Activated CD4-positive, alpha-beta memory T cell treated with anti-CD3 and anti-CD28 coated beads, Interleukin-2, amount 10 ng/mL, durations not matched to agents 7 days and 5 days (primary cell): ENCODE measurements around the gene EBLN1. TPM values are rescaled to one million over a fixed set of nuclear protein-coding genes. Genes with fewer than 3 reads are reported as not detected.

Experiments used
- CTCF ChIA-PET: fragments of 350-600 bp; sonication (Branson Sonifier 250); formaldehyde crosslinking; loops from one replicate; lab custom pipeline; 2021; ENCODE audit warnings: antibody characterized with exemption, inconsistent platforms; lab: Charles Lee
- POLR2A ChIA-PET: fragments of 350-600 bp; sonication (Branson Sonifier 250); formaldehyde crosslinking; loops from one replicate; lab custom pipeline; 2021; ENCODE audit warnings: antibody characterized with exemption; lab: Charles Lee
- DNase-seq: peaks from one replicate; pipeline ENCODE4 v3.0.0-alpha.2; 2020
- H3K27ac Mint-ChIP-seq: one replicate; pipeline ENCODE4 v1.8.0; 2021; ENCODE audit warnings: mild to moderate bottlenecking, mixed read lengths
- H3K27me3 Mint-ChIP-seq: one replicate; pipeline ENCODE4 v1.8.0; 2021; ENCODE audit warnings: mixed read lengths
- H3K36me3 Mint-ChIP-seq: one replicate; pipeline ENCODE4 v1.8.0; 2021; ENCODE audit warnings: low read depth, mixed read lengths
- H3K4me1 Mint-ChIP-seq: one replicate; pipeline ENCODE4 v1.8.0; 2021; ENCODE audit warnings: mixed read lengths
- H3K4me3 Mint-ChIP-seq: one replicate; pipeline ENCODE4 v1.8.0; 2021; ENCODE audit warnings: mild to moderate bottlenecking, mixed read lengths
- H3K9me3 Mint-ChIP-seq: one replicate; pipeline ENCODE4 v1.8.0; 2021; ENCODE audit warnings: mixed read lengths
- total RNA-seq, 2 experiments: library from RNA; stranded (reverse); gene quantifications; one replicate each; pipeline ENCODE4 v1.2.3, GENCODE V29; 2021

The EBLN1 gene
- total RNA-seq: not detected

DNA sequence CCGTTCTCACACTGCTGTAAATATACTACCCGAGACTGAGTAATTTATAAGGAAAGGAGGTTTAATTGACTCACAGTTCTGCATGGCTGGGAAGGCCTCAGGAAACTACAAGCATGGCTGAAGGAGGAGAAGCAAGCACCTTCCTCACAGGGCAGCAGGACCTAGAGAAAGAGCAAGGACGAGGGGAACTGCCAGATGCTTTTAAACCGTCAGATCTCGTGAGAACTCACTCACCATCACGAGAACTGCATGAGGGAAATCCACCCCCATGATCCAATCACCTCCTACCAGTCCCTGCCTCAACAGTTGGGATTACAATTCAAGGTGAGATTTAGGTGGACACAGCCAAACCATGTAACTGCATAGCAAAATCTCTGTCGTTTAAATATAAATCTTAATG lies at the start of gene EBLN1:
Gene EBLN1 (minus strand): TSS at position 174 of the 400 bp plus-strand sequence. CDS start 8,032 bp downstream, outside the sequence.
- Mint-ChIP-seq H3K36me3 (no peaks in the 10 kb centered on the region), H3K4me3 (no peak within 1 kb of the TSS), H3K9me3 (peaks cover under 1% of the 10 kb centered on the region), H3K27me3 (peaks cover 2% of the 10 kb centered on the region), H3K27ac (no peak within 1 kb of the TSS), H3K4me1 (peaks cover 14% of the 10 kb centered on the region)
- DNase-seq: no peak
- POLR2A ChIA-PET: interaction anchor here (1.0 kb wide), 1 partner anchor 11 kb away, joined by 5 read pairs; no protein-coding TSS in a partner anchor
- CTCF ChIA-PET: no interaction called here

DNA sequence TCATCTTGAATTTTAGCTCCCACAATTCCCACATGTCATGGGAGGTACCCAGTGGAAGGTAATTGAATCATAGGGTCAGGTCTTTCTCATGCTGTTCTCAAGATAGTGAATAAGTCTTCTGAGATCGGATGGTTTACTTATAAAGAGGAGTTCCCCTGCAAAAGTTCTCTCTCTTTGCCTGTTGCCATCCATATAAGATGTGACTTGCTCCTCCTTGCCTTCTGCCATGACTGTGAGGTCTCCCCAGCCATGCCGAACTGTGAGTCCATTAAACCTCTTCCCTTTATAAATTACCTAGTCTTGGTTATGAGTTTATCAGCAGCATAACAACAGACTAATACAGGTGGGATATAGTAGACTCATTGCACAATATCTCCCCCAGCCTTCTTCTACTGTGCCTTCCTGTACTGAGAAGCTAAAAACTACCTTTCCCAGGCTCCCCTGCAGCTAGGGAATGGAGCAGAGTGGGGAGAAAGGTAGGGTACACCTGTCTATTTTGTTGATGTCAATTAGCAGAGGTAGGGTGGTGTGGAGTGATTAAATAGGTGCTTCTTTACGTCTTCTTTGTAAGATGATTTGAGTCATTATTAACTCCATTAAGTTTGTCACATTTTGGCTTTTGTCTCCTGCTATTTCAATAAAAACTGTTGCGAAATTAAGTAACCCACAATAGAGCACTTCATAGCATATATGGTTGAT lies 48.2 kb upstream of the EBLN1 start:
- Mint-ChIP-seq H3K27me3 (peaks cover 17% of the 10 kb centered on the region), H3K27ac (no peak overlapping the region), H3K36me3 (no peaks in the 10 kb centered on the region), H3K4me3 (no peak overlapping the region), H3K4me1 (no peaks in the 10 kb centered on the region), H3K9me3 (no peaks in the 10 kb centered on the region)
- ChIA-PET CTCF (no interaction called here), POLR2A (no interaction called here)
- no peak for DNase-seq

GRCh38 chr10:22263106-22263505 lies 45.3 kb upstream of the EBLN1 start:
- no peak for DNase-seq
- POLR2A ChIA-PET: no interaction called here
- H3K4me3 Mint-ChIP-seq: no peak overlapping the region
- peaks cover 1% of the 10 kb centered on the region for H3K4me1 Mint-ChIP-seq
- H3K36me3 Mint-ChIP-seq: no peaks in the 10 kb centered on the region
- no peaks in the 10 kb centered on the region for H3K9me3 Mint-ChIP-seq
- H3K27ac Mint-ChIP-seq: no peak overlapping the region
- H3K27me3 Mint-ChIP-seq: peaks cover 22% of the 10 kb centered on the region
- CTCF ChIA-PET: no interaction called here

DNA sequence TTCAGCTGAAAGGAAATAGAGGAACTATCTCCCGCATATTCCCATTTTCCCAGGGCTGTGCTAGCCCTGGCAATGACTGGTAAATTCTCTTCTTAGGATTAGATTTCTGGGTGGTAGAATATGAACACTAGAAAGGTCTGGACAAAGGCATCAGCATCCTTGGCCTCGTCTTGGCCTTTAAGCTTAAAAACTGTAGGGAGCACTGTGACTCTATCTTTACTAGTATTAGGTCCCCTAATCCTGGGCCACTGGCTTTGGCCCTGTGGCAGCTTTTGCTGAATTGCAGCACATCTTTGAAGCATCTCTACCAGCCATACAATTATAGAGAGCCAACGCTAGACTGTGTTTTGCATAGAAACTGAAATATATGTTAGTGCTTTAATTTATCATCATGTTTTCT lies 41.5 kb upstream of the EBLN1 start:
- DNase-seq: peak; percentile 21
- Mint-ChIP-seq H3K4me3 (no peak overlapping the region), H3K9me3 (no peaks in the 10 kb centered on the region), H3K27ac (no peak overlapping the region), H3K4me1 (peaks cover 6% of the 10 kb centered on the region), H3K36me3 (no peaks in the 10 kb centered on the region), H3K27me3 (peaks cover 15% of the 10 kb centered on the region)
- CTCF ChIA-PET: interaction anchor here (1.2 to 1.6 kb wide), 2 partner anchors 56 to 266 kb away, joined by 3 to 7 read pairs; no protein-coding TSS in a partner anchor
- POLR2A ChIA-PET: interaction anchor here (1.0 to 1.5 kb wide), 2 partner anchors 13 to 81 kb away, joined by 3 to 6 read pairs; no protein-coding TSS in a partner anchor

DNA sequence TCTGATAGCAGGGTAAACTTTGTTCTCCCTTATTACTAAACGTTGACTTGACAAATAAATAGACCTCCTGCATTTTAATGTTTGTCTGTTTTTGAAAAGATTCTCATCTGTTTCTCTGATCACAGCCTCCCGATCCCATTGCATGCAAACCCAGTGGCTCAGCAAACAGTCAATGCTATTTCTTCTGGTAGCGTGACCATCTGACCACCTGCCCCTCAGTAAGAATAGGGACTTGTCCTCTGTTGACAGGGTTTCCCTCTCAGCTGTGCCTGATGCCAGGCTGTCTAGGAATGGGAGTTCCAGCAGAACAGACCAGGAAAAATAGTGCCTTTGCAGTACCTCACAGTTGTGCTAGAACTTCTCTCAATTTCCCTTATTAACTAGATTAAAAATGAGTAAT lies 40.7 kb upstream of the EBLN1 start:
- Mint-ChIP-seq H3K27me3 (peaks cover 15% of the 10 kb centered on the region), H3K4me1 (peaks cover 11% of the 10 kb centered on the region), H3K9me3 (no peaks in the 10 kb centered on the region), H3K27ac (no peak overlapping the region), H3K36me3 (no peaks in the 10 kb centered on the region), H3K4me3 (no peak overlapping the region)
- no peak for DNase-seq
- POLR2A ChIA-PET: interaction anchor here (1.5 kb wide), 1 partner anchor 82 kb away, joined by 6 read pairs; no protein-coding TSS in a partner anchor
- CTCF ChIA-PET: interaction anchor here (1.2 to 1.6 kb wide), 2 partner anchors 57 to 265 kb away, joined by 3 to 7 read pairs; no protein-coding TSS in a partner anchor

DNA sequence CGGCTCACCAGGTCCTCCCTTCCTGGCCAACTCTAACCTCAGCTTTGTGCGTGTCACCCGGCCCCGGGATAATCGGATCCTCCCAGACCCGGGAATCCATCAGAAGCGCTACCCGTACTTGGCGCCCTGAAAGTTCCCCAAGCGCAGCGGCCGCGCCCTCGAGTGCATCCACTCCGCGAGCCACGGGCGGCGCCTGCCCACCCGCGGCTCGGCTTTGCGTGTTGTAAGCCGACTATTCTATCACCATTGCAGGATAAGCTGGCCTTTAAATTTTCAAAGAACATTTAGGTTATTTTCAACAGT lies 35.7 kb upstream of the EBLN1 start:
- H3K36me3 Mint-ChIP-seq: peaks cover 7% of the 10 kb centered on the region
- H3K9me3 Mint-ChIP-seq: no peaks in the 10 kb centered on the region
- CTCF ChIA-PET: interaction anchor here (0.6 to 1.2 kb wide), 3 partner anchors 8 to 244 kb away, joined by 3 read pairs; no protein-coding TSS in a partner anchor
- H3K27me3 Mint-ChIP-seq: peaks cover 14% of the 10 kb centered on the region
- H3K4me3 Mint-ChIP-seq: peak overlapping the region; percentile 83
- peak; percentile 46 for DNase-seq
- peak overlapping the region; percentile 96 for H3K27ac Mint-ChIP-seq
- POLR2A ChIA-PET: interaction anchor here (1.0 to 3.6 kb wide), 9 partner anchors 15 to 260 kb away, joined by 3 to 32 read pairs (median 7); partner anchors contain the start of genes COMMD3 and DNAJC1
- H3K4me1 Mint-ChIP-seq: peaks cover 28% of the 10 kb centered on the region

GRCh38 chr10:22252801-22253579 lies 35.2 kb upstream of the EBLN1 start:
- POLR2A ChIA-PET: interaction anchor here (0.5 to 3.6 kb wide), 16 partner anchors 14 to 656 kb away, joined by 3 to 32 read pairs (median 6); partner anchors contain the start of genes COMMD3 and DNAJC1
- Mint-ChIP-seq H3K36me3 (peaks cover 7% of the 10 kb centered on the region), H3K27ac (peak overlapping the region; percentile 96), H3K27me3 (peaks cover 10% of the 10 kb centered on the region), H3K4me1 (peaks cover 32% of the 10 kb centered on the region), H3K9me3 (no peaks in the 10 kb centered on the region), H3K4me3 (peak overlapping the region; percentile 83)
- DNase-seq: peak; percentile 51
- CTCF ChIA-PET: interaction anchor here (1.2 kb wide), 1 partner anchor 11 kb away, joined by 3 read pairs; no protein-coding TSS in a partner anchor

DNA sequence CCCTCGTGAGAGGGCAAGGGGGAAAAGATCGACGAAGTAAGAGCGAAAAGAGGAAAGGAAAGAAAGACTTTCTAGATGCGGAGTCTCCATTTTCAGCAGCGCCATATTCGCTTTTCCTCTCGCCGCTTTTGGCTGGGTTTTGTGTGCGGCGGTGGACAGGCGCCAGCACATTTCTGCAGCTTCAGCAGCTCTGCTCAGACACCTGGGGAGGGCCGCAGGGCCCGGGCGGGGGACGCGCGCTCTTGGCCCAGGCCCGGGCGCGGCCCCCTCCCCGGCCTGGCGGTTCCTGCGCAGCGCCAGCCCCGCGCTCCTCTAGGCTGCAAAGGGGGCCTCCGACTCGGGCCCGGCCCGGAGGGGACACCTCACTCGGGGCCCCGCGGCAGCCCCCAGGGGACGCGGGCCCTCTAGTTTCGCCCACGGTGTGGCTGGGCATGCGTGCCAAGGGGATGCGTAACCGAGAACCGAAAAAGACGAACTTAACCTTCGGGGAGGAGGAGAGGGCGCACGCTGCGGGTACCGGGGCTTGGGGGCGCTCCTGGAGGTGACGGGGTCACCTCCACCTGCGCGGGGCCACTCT lies 34.5 kb upstream of the EBLN1 start:
- H3K27ac Mint-ChIP-seq: peak overlapping the region; percentile 97
- peak overlapping the region; percentile 88 for H3K4me3 Mint-ChIP-seq
- POLR2A ChIA-PET: interaction anchor here (0.5 to 3.6 kb wide), 11 partner anchors 20 to 656 kb away, joined by 3 to 32 read pairs (median 7); partner anchors contain the start of genes COMMD3 and DNAJC1
- peaks cover 11% of the 10 kb centered on the region for H3K36me3 Mint-ChIP-seq
- H3K9me3 Mint-ChIP-seq: no peaks in the 10 kb centered on the region
- peak; percentile 49 for DNase-seq
- peaks cover 39% of the 10 kb centered on the region for H3K4me1 Mint-ChIP-seq
- peaks cover 10% of the 10 kb centered on the region for H3K27me3 Mint-ChIP-seq
- CTCF ChIA-PET: no interaction called here

GRCh38 chr10:22251751-22252223 lies 34.0 kb upstream of the EBLN1 start:
- Mint-ChIP-seq H3K27ac (peak overlapping the region; percentile 97), H3K4me3 (peak overlapping the region; percentile 88), H3K9me3 (no peaks in the 10 kb centered on the region), H3K36me3 (peaks cover 13% of the 10 kb centered on the region), H3K4me1 (peaks cover 44% of the 10 kb centered on the region), H3K27me3 (peaks cover 5% of the 10 kb centered on the region)
- ChIA-PET CTCF (no interaction called here), POLR2A (interaction anchor here (1.5 to 3.6 kb wide), 6 partner anchors 21 to 89 kb away, joined by 7 to 32 read pairs (median 10); partner anchors contain the start of gene COMMD3)
- peak; percentile 78 for DNase-seq

DNA sequence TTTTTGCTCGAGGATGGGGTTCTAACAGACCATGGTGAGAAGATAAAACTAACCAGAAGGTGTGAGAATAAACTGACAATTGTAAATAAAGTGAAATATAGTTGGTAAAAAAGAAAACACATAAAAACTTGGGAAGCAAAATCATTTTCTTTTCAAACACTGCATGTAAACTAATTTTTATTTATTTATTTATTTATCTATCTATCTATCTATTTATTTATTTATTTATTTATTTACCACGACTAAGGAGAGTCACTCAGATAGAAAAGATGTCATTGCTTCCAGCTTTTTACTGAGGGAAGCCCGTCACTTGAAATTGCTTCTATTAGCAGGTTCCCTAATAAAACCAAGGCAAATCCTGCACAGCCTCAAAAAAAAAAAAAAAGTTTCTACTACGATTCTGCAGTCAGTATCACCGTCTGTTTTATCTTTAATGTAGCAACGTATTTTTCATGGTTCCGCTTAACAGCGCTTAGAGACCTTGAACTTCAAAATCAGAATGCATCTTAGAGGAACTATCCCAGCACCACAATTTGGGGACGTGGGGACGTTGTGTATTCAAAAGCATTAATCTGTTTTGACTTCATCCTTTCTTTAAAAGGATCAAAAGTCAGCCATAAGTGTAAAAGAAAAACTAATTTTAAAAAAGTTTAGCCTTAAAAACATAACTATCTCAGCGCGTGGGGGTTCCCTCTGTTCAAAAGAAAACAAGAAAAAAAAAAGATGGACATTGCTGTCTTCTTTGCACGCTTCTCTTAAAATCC lies 33.3 kb upstream of the EBLN1 start:
- ChIA-PET POLR2A (no interaction called here), CTCF (no interaction called here)
- Mint-ChIP-seq H3K36me3 (peaks cover 13% of the 10 kb centered on the region), H3K4me1 (peaks cover 50% of the 10 kb centered on the region), H3K4me3 (peak overlapping the region; percentile 88), H3K27ac (peak overlapping the region; percentile 97), H3K27me3 (peaks cover 5% of the 10 kb centered on the region), H3K9me3 (no peaks in the 10 kb centered on the region)
- DNase-seq: no peak

DNA sequence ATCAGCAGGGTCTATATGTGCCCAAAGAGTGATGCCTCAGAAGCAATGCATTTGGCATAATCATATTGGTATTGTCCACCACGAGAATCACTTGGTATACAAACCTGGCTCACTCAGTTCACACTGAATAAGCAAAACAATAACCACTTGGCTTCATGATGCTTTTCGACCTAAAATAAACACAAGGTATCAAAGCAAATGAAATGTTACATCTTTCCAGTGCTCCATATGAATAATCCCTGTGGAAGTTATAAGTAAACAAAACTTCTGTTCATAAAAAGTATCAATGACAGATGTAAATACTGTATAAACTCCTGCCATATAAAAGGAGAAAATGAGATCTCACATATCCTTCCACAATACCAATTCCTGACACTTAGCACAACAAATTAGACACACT lies 29.8 kb upstream of the EBLN1 start:
- H3K4me3 Mint-ChIP-seq: no peak overlapping the region
- CTCF ChIA-PET: no interaction called here

More for the DNA sequence above, 29.8 kb upstream of the EBLN1 start:
- no peak for DNase-seq
- Mint-ChIP-seq H3K4me1 (peaks cover 42% of the 10 kb centered on the region), H3K36me3 (peaks cover 13% of the 10 kb centered on the region), H3K27me3 (no peaks in the 10 kb centered on the region), H3K9me3 (no peaks in the 10 kb centered on the region), H3K27ac (peak overlapping the region; percentile 74)
- POLR2A ChIA-PET: interaction anchor here (1.0 kb wide), 1 partner anchor 92 kb away, joined by 3 read pairs; no protein-coding TSS in a partner anchor
